ENCODE measurements around the gene DDX28.
A peak's percentile ranks its signal among the peaks of the same experiment; 100 is the strongest.

The DDX28 gene

GRCh38 chr16:68022728-68023537 is at the start of gene DDX28, which contains the start of gene DUS2:
DDX28 (minus strand) TSS chr16:68023232; CDS start chr16:68023202, 30 bp downstream.
DUS2 (plus strand) TSS chr16:68023284; CDS start chr16:68038024, 14,740 bp downstream.
- DNase-seq = peak; percentile 94

GRCh38 chr16:68072038-68072695 is 49.1 kb upstream of the DDX28 start:
- DNase-seq = no peak

GRCh38 chr16:68071518-68071901 is 48.5 kb upstream of the DDX28 start:
- DNase-seq = no peak

- peak; percentile 23 for DNase-seq
Observed at GRCh38 chr16:68070806-68071517, 47.9 kb upstream of the DDX28 start.

GRCh38 chr16:68070249-68070730 is 47.3 kb upstream of the DDX28 start:
- DNase-seq = peak; percentile 31

- peak; percentile 63 for DNase-seq
Observed at GRCh38 chr16:68069511-68070248, 46.6 kb upstream of the DDX28 start.

GRCh38 chr16:68068926-68069325 is 45.9 kb upstream of the DDX28 start:
- no peak for DNase-seq

GRCh38 chr16:68066763-68067162 is 43.7 kb upstream of the DDX28 start:
- no peak for DNase-seq

GRCh38 chr16:68065716-68066305 is 42.8 kb upstream of the DDX28 start:
- no peak for DNase-seq

GRCh38 chr16:68064791-68065365 is 41.8 kb upstream of the DDX28 start:
- DNase-seq = peak; percentile 79

- peak; percentile 53 for DNase-seq
Observed at GRCh38 chr16:68062910-68063393, 39.9 kb upstream of the DDX28 start.

GRCh38 chr16:68061396-68061795 is 38.4 kb upstream of the DDX28 start:
- no peak for DNase-seq

- no peak for DNase-seq
Observed at GRCh38 chr16:68059804-68060203, 36.8 kb upstream of the DDX28 start.

GRCh38 chr16:68055395-68055794 is 32.4 kb upstream of the DDX28 start:
- DNase-seq = no peak

GRCh38 chr16:68049449-68049848 is 26.4 kb upstream of the DDX28 start:
- no peak for DNase-seq

GRCh38 chr16:68047987-68048386 is 25.0 kb upstream of the DDX28 start:
- DNase-seq = no peak

- DNase-seq = no peak
Observed at GRCh38 chr16:68046106-68046505, 23.1 kb upstream of the DDX28 start.

GRCh38 chr16:68041783-68042182 is 18.8 kb upstream of the DDX28 start:
- no peak for DNase-seq

GRCh38 chr16:68040506-68041288 is 17.7 kb upstream of the DDX28 start:
- DNase-seq = peak; percentile 92

- DNase-seq = no peak
Observed at GRCh38 chr16:68037841-68038597, 15.0 kb upstream of the DDX28 start.
